Activated CD8-positive, alpha-beta T cell treated with anti-CD3 and anti-CD28 coated beads for 36 hours (primary cell): ENCODE results near the gene IQCK. TPM values are rescaled to one million over a fixed set of nuclear protein-coding genes. Genes with fewer than 3 reads are reported as not detected.

Source experiments
- ATAC-seq: fragments of 200-7000 bp; cut with Tn5 transposase; one replicate; pipeline ENCODE4 v1.10.0; 2021; ENCODE audit warnings: mild to moderate bottlenecking, moderate library complexity
- CTCF ChIA-PET: fragments of 350-600 bp; sonication (Branson Sonifier 250); formaldehyde crosslinking; loops from one replicate; lab custom pipeline; 2021; ENCODE audit warnings: antibody characterized with exemption; lab: Charles Lee
- POLR2A ChIA-PET: fragments of 350-600 bp; sonication (Branson Sonifier 250); formaldehyde crosslinking; loops from one replicate; lab custom pipeline; 2021; ENCODE audit warnings: antibody characterized with exemption; lab: Charles Lee
- DNase-seq: peaks from one replicate; pipeline ENCODE4 v3.0.0-alpha.2; 2020
- H3K27ac Mint-ChIP-seq: one replicate; pipeline ENCODE4 v1.8.0; 2021; ENCODE audit warnings: mild to moderate bottlenecking, mixed read lengths
- H3K27me3 Mint-ChIP-seq: one replicate; pipeline ENCODE4 v1.8.0; 2021; ENCODE audit warnings: mixed read lengths
- H3K36me3 Mint-ChIP-seq: one replicate; pipeline ENCODE4 v1.8.0; 2021; ENCODE audit warnings: low read depth, mixed read lengths
- H3K4me1 Mint-ChIP-seq: one replicate; pipeline ENCODE4 v1.8.0; 2021; ENCODE audit warnings: low read depth, mixed read lengths
- H3K4me3 Mint-ChIP-seq: one replicate; pipeline ENCODE4 v1.8.0; 2021; ENCODE audit warnings: mild to moderate bottlenecking, moderate library complexity, mixed read lengths
- H3K9me3 Mint-ChIP-seq: one replicate; pipeline ENCODE4 v1.8.0; 2021; ENCODE audit warnings: mixed read lengths
- CTCF ChIP-seq: fragments of 200-600 bp; IDR thresholded peaks from one replicate; pipeline ENCODE4 v1.8.0; 2022; ENCODE audit warnings: antibody characterized with exemption, mild to moderate bottlenecking
- intact Hi-C: fragments of 100-400 bp; cut with micrococcal nuclease; formaldehyde crosslinking; loops from one replicate; pipeline ENCODE4 v1.10.0; 2022
- total RNA-seq, 2 experiments: library from RNA; stranded (reverse); gene quantifications; one replicate each; pipeline ENCODE4 v1.2.3, GENCODE V29; 2021

IQCK gene
- total RNA-seq, 2 experiments from 2014 or later = 1.7 to 3.5 TPM

GRCh38 chr16:19769239-19769638 is 51.2 kb downstream of the IQCK start:
- intact Hi-C loops = no loop called here
- no peak overlapping the region for H3K4me3 Mint-ChIP-seq
- DNase-seq (no peak), ATAC-seq (no peak)
- CTCF ChIA-PET = no interaction called here
- POLR2A ChIA-PET = no interaction called here
- no peaks in the 10 kb centered on the region for H3K4me1 Mint-ChIP-seq
- H3K36me3 Mint-ChIP-seq = peaks cover 1% of the 10 kb centered on the region
- no peak for TF ChIP-seq CTCF
- H3K27ac Mint-ChIP-seq = no peak overlapping the region
- no peaks in the 10 kb centered on the region for H3K27me3 Mint-ChIP-seq
- H3K9me3 Mint-ChIP-seq = peaks cover 5% of the 10 kb centered on the region

- DNase-seq (no peak), ATAC-seq (no peak)
- no peaks in the 10 kb centered on the region for H3K4me1 Mint-ChIP-seq
- H3K27me3 Mint-ChIP-seq = no peaks in the 10 kb centered on the region
- H3K9me3 Mint-ChIP-seq = peaks cover 5% of the 10 kb centered on the region
- H3K4me3 Mint-ChIP-seq = no peak overlapping the region
- POLR2A ChIA-PET = no interaction called here
- H3K27ac Mint-ChIP-seq = no peak overlapping the region
- CTCF ChIA-PET = no interaction called here
- H3K36me3 Mint-ChIP-seq = peaks cover 1% of the 10 kb centered on the region
- TF ChIP-seq CTCF = no peak
- intact Hi-C loops = no loop called here
Observed at GRCh38 chr16:19771040-19771439, 53.0 kb downstream of the IQCK start.

- TF ChIP-seq CTCF = no peak
- POLR2A ChIA-PET = no interaction called here
- Mint-ChIP-seq H3K36me3 (peaks cover 1% of the 10 kb centered on the region), H3K27me3 (no peaks in the 10 kb centered on the region), H3K4me3 (no peak overlapping the region), H3K9me3 (peaks cover 5% of the 10 kb centered on the region), H3K27ac (no peak overlapping the region), H3K4me1 (no peaks in the 10 kb centered on the region)
- intact Hi-C loops = no loop called here
- CTCF ChIA-PET = no interaction called here
- no peak for DNase-seq
- ATAC-seq = no peak
Observed at GRCh38 chr16:19771796-19772195, 53.7 kb downstream of the IQCK start.

- Mint-ChIP-seq H3K27me3 (no peaks in the 10 kb centered on the region), H3K4me1 (no peaks in the 10 kb centered on the region), H3K9me3 (peaks cover 5% of the 10 kb centered on the region), H3K4me3 (no peak overlapping the region), H3K36me3 (peaks cover 1% of the 10 kb centered on the region), H3K27ac (no peak overlapping the region)
- ChIA-PET CTCF (no interaction called here), POLR2A (no interaction called here)
- intact Hi-C loops = no loop called here
- no peak for TF ChIP-seq CTCF
- no peak for ATAC-seq
- no peak for DNase-seq
Observed at GRCh38 chr16:19774024-19774423, 56.0 kb downstream of the IQCK start.

GRCh38 chr16:19776147-19776546 is 58.1 kb downstream of the IQCK start:
- no peak overlapping the region for H3K4me3 Mint-ChIP-seq
- H3K27me3 Mint-ChIP-seq = no peaks in the 10 kb centered on the region
- ChIA-PET POLR2A (no interaction called here), CTCF (no interaction called here)
- DNase-seq = no peak
- H3K36me3 Mint-ChIP-seq = no peaks in the 10 kb centered on the region
- no peak overlapping the region for H3K27ac Mint-ChIP-seq
- no peak for ATAC-seq
- TF ChIP-seq CTCF = no peak
- intact Hi-C loops = no loop called here
- no peaks in the 10 kb centered on the region for H3K9me3 Mint-ChIP-seq
- H3K4me1 Mint-ChIP-seq = no peaks in the 10 kb centered on the region
